ENCODE measurements around the gene FOXK2. TPM values are rescaled to one million over a fixed set of nuclear protein-coding genes. Genes with fewer than 3 reads are reported as not detected.

FOXK2 gene
- polyA plus RNA-seq, 3 donors: 40.1 to 50.6 (median 44.8) TPM

GRCh38 chr17:82636626-82637598 is 117.4 kb downstream of the FOXK2 start:
- no peak for DNase-seq

GRCh38 chr17:82638183-82638773 is 118.7 kb downstream of the FOXK2 start:
- no peak for DNase-seq

GRCh38 chr17:82639628-82640027 is 120.1 kb downstream of the FOXK2 start:
- no peak for DNase-seq

- no peak for DNase-seq
These were observed 120.5 kb downstream of the FOXK2 start for GRCh38 chr17:82640036-82640435.

GRCh38 chr17:82642022-82642421 is 122.5 kb downstream of the FOXK2 start:
- no peak for DNase-seq

GRCh38 chr17:82644148-82644547 is 124.6 kb downstream of the FOXK2 start:
- no peak for DNase-seq

- no peak for DNase-seq
These were observed 126.0 kb downstream of the FOXK2 start for GRCh38 chr17:82645516-82645915.

GRCh38 chr17:82647593-82648164 is 128.1 kb downstream of the FOXK2 start:
- no peak for DNase-seq

- DNase-seq: peak; percentile 96
These were observed 128.7 kb downstream of the FOXK2 start, which contains the start of gene WDR45B for GRCh38 chr17:82648165-82648668. Gene WDR45B (minus strand): TSS chr17:82648444. CDS start chr17:82648340, 104 bp downstream.

- DNase-seq: no peak
These were observed 129.3 kb downstream of the FOXK2 start for GRCh38 chr17:82648742-82649331.

GRCh38 chr17:82649501-82650261 is 130.1 kb downstream of the FOXK2 start:
- no peak for DNase-seq

- DNase-seq: no peak
These were observed 131.2 kb downstream of the FOXK2 start for GRCh38 chr17:82650723-82651122.

GRCh38 chr17:82653651-82654528 is 134.4 kb downstream of the FOXK2 start:
- no peak for DNase-seq

Other genes with a start within 250 kb of the FOXK2 start
- 100 to 1,000 TPM; 125 to 139 (median 134) TPM for gene CSNK1D, start 246.0 kb upstream of the FOXK2 start, polyA plus RNA-seq (ENCODE audit: insufficient read length in 3 of 3)
- gene CD7, start 202.1 kb upstream of the FOXK2 start, polyA plus RNA-seq (ENCODE audit: insufficient read length in 3 of 3): under 1 TPM; 0.50 to 0.65 (median 0.55) TPM
- gene SECTM1, start 186.0 kb upstream of the FOXK2 start, polyA plus RNA-seq (ENCODE audit: insufficient read length in 3 of 3): 1 to 10 TPM; 1.6 to 1.8 (median 1.7) TPM
- gene TEX19, start 160.5 kb upstream of the FOXK2 start, polyA plus RNA-seq (ENCODE audit: insufficient read length in 3 of 3): under 1 TPM in 1 of 3 donors, not detected in 2; 0.06 TPM
- gene UTS2R, start 148.0 kb upstream of the FOXK2 start, polyA plus RNA-seq (ENCODE audit: insufficient read length in 3 of 3): under 1 TPM; 0.71 to 0.91 (median 0.75) TPM
- 10 to 100 TPM; 39.6 to 49.9 (median 41.9) TPM for gene HEXD, start 101.4 kb upstream of the FOXK2 start, polyA plus RNA-seq (ENCODE audit: insufficient read length in 3 of 3)
- 10 to 100 TPM; 25.5 to 30.0 (median 29.3) TPM for gene OGFOD3, start 101.1 kb upstream of the FOXK2 start, polyA plus RNA-seq (ENCODE audit: insufficient read length in 3 of 3)
- 10 to 100 TPM; 46.3 to 60.6 (median 59.0) TPM for gene CYBC1, start 69.0 kb upstream of the FOXK2 start, polyA plus RNA-seq (ENCODE audit: insufficient read length in 3 of 3)
- 100 to 1,000 TPM in 1 of 3 donors, 10 to 100 TPM in 2; 95.4 to 104 (median 98.2) TPM for gene NARF, start 61.0 kb upstream of the FOXK2 start, polyA plus RNA-seq (ENCODE audit: insufficient read length in 3 of 3)
- 10 to 100 TPM; 93.5 to 98.7 (median 95.2) TPM for gene WDR45B, start 128.7 kb downstream of the FOXK2 start, polyA plus RNA-seq (ENCODE audit: insufficient read length in 3 of 3)
- gene RAB40B, start 179.0 kb downstream of the FOXK2 start, polyA plus RNA-seq (ENCODE audit: insufficient read length in 3 of 3): 10 to 100 TPM; 19.6 to 23.8 (median 20.8) TPM
- gene FN3KRP, start 197.0 kb downstream of the FOXK2 start, polyA plus RNA-seq (ENCODE audit: insufficient read length in 3 of 3): 10 to 100 TPM; 48.1 to 52.8 (median 51.8) TPM
- gene FN3K, start 215.9 kb downstream of the FOXK2 start, polyA plus RNA-seq (ENCODE audit: insufficient read length in 3 of 3): 10 to 100 TPM; 35.1 to 36.7 (median 35.3) TPM
- gene TBCD, start 232.3 kb downstream of the FOXK2 start, polyA plus RNA-seq (ENCODE audit: insufficient read length in 3 of 3): 10 to 100 TPM; 68.4 to 88.6 (median 83.1) TPM